ENCODE results near the gene SRRM1. TPM values are rescaled to one million over a fixed set of nuclear protein-coding genes. Genes with fewer than 3 reads are reported as not detected.

The SRRM1 gene
- total RNA-seq, 1 experiment from 2014 or later = 124 TPM

DNA sequence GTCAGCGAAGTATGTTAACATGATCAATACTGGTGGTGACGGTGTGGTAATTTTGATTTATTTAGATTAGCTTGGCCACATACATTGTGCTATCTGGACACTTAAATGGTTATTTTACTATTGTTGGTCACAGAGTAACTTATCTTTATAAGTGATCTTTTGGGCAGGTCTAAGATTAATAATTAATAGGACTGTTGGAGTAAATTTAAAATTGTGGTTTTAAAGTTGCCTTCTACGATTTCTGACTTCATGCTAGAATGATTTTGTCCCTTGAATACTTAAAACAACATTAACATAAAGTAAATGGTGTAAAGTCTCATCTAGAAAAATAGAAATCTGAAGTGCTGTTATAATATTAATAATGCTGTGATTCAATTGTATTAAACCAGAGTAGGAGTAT lies 14.7 kb downstream of the SRRM1 start:
- H3K27me3 ChIP-seq (ENCODE audit: insufficient read depth, low read depth) = no peaks in the 10 kb centered on the region
- no peaks in the 10 kb centered on the region for H3K9me2 ChIP-seq (ENCODE audit: insufficient read depth)
- H3K9me3 ChIP-seq (ENCODE audit: insufficient read depth, low read depth) = no peaks in the 10 kb centered on the region
- no peak overlapping the region for H3K27ac ChIP-seq
- intact Hi-C loops (cut with micrococcal nuclease; ENCODE audit: unreplicated experiment) = no loop called here
- TF ChIP-seq, protein P1, sequence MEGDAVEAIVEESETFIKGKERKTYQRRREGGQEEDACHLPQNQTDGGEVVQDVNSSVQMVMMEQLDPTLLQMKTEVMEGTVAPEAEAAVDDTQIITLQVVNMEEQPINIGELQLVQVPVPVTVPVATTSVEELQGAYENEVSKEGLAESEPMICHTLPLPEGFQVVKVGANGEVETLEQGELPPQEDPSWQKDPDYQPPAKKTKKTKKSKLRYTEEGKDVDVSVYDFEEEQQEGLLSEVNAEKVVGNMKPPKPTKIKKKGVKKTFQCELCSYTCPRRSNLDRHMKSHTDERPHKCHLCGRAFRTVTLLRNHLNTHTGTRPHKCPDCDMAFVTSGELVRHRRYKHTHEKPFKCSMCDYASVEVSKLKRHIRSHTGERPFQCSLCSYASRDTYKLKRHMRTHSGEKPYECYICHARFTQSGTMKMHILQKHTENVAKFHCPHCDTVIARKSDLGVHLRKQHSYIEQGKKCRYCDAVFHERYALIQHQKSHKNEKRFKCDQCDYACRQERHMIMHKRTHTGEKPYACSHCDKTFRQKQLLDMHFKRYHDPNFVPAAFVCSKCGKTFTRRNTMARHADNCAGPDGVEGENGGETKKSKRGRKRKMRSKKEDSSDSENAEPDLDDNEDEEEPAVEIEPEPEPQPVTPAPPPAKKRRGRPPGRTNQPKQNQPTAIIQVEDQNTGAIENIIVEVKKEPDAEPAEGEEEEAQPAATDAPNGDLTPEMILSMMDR (conservative IDR thresholded peaks at IDR 0.05) = no peak
- no peak for TF ChIP-seq EZH2 (IDR thresholded peaks at IDR 0.05; ENCODE audit: low read depth)
- no peak for DNase-seq
- peaks cover 32% of the 10 kb centered on the region; the same call in 1 of the 2 replicates for H3F3A ChIP-seq (ENCODE audit: insufficient read depth, low read depth)
- POLR2A ChIA-PET (ENCODE audit: unreplicated experiment) = no interaction called here
- H3K4me3 ChIP-seq = no peak overlapping the region
- H2AFZ ChIP-seq = no peak overlapping the region
- H3K4me1 ChIP-seq (replicated peaks; ENCODE audit: insufficient read depth) = no peaks in the 10 kb centered on the region
- BruUV-seq (replicated peaks) = no TSS peak
- H3K79me2 ChIP-seq (ENCODE audit: low read depth) = peaks cover 32% of the 10 kb centered on the region
- CTCF ChIA-PET = no interaction called here
- H3K36me3 ChIP-seq (ENCODE audit: low read depth) = peaks cover 38% of the 10 kb centered on the region
- peaks cover 26% of the 10 kb centered on the region for H4K20me1 ChIP-seq (ENCODE audit: insufficient read depth)
- no peak overlapping the region for H3K4me2 ChIP-seq

DNA sequence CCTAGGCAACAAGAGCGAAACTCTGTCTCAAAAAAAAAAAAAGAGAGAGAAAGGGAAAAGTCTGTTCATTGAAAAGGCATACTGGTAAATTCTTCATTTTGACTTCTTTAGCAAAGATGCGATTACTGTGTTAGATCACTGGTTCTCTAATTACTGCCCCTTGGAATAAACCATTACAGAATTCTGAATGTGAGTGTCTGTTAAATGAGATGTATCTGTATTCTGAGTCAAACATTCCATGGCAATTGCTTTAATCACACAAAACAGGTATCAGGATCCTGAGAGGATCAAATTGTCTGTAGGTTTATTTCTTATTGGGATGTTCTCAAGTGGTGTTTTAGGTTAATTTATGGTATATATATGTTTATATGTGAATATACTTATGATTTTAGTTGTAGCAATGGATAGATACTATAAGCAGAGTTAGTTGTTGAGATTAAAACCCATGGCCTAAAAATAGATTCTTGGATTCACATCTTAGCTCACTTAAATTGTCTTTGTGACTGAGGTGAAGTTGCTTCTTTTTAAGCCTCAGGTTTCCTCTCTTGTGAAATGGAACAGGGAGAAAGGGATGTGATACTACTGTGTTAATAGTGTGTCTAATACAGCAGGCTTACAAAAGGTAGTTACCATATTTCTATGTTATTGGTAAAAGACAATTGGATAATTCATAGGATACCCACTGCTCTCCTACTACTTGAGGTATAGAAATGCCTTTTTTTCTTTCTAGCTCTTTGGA lies 16.2 kb downstream of the SRRM1 start:
- POLR2A ChIA-PET (ENCODE audit: unreplicated experiment) = no interaction called here
- H3K27ac ChIP-seq = no peak overlapping the region
- CTCF ChIA-PET = no interaction called here
- no peaks in the 10 kb centered on the region for H3K4me1 ChIP-seq (replicated peaks; ENCODE audit: insufficient read depth)
- H3K9me2 ChIP-seq (ENCODE audit: insufficient read depth) = no peaks in the 10 kb centered on the region
- TF ChIP-seq EZH2 (IDR thresholded peaks at IDR 0.05; ENCODE audit: low read depth) = no peak
- TF ChIP-seq, protein P1 (conservative IDR thresholded peaks at IDR 0.05) = no peak
- H3K79me2 ChIP-seq (ENCODE audit: low read depth) = peaks cover 22% of the 10 kb centered on the region
- intact Hi-C loops (cut with micrococcal nuclease; ENCODE audit: unreplicated experiment) = no loop called here
- H2AFZ ChIP-seq = no peak overlapping the region
- no TSS peak for BruUV-seq (replicated peaks)
- DNase-seq = no peak
- H3K4me2 ChIP-seq = no peak overlapping the region
- peaks cover 29% of the 10 kb centered on the region; the same call in 1 of the 2 replicates for H3F3A ChIP-seq (ENCODE audit: insufficient read depth, low read depth)
- H3K27me3 ChIP-seq (ENCODE audit: insufficient read depth, low read depth) = no peaks in the 10 kb centered on the region
- H3K9me3 ChIP-seq (ENCODE audit: insufficient read depth, low read depth) = no peaks in the 10 kb centered on the region
- H3K36me3 ChIP-seq (ENCODE audit: low read depth) = peaks cover 33% of the 10 kb centered on the region
- no peak overlapping the region for H3K4me3 ChIP-seq
- H4K20me1 ChIP-seq (ENCODE audit: insufficient read depth) = peaks cover 31% of the 10 kb centered on the region

DNA sequence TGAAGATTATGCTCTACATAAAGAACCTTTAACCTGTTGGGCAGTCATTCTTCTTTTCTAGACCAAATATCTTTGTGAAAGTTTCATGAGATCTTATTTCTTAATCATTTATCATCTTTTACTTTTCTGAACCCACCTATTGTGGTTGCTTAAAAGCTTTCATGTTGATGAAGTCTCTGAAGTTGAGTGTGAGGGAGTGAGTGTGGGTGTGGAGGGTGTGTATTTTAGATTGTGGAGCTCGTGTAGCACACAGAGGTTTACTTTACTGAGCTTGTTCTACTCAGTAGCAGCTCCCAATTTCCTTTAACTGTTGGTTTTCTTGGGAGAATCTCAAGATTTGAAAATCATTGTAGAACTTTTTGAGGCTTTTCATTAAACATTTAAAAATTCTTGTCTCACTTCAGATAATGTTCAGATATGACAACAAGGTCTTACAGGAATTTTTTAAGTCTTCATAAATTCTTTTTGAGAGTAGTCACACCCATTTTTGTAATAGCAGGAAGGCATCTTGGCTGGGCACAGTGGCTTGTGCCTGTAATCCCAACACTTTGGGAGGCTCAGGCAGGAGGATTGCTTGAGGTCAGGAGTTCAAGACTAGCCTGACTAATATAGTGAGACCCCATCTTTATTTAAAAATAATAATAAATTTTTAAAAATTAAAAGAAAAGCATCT lies 17.0 kb downstream of the SRRM1 start:
- BruUV-seq (replicated peaks) = no TSS peak
- Histone ChIP-seq H3K79me2 (ENCODE audit: low read depth) (peaks cover 19% of the 10 kb centered on the region; the same call in 1 of the 2 replicates), H4K20me1 (ENCODE audit: insufficient read depth) (peaks cover 27% of the 10 kb centered on the region), H3K9me3 (ENCODE audit: insufficient read depth, low read depth) (no peaks in the 10 kb centered on the region), H3K4me3 (no peak overlapping the region), H3F3A (ENCODE audit: insufficient read depth, low read depth) (peaks cover 29% of the 10 kb centered on the region; the same call in 1 of the 2 replicates), H3K36me3 (ENCODE audit: low read depth) (peaks cover 25% of the 10 kb centered on the region), H3K27me3 (ENCODE audit: insufficient read depth, low read depth) (no peaks in the 10 kb centered on the region), H3K27ac (no peak overlapping the region), H3K4me2 (no peak overlapping the region), H3K9me2 (ENCODE audit: insufficient read depth) (no peaks in the 10 kb centered on the region), H2AFZ (no peak overlapping the region), H3K4me1 (replicated peaks; ENCODE audit: insufficient read depth) (no peaks in the 10 kb centered on the region)
- DNase-seq = no peak
- CTCF ChIA-PET = no interaction called here
- POLR2A ChIA-PET (ENCODE audit: unreplicated experiment) = no interaction called here
- intact Hi-C loops (cut with micrococcal nuclease; ENCODE audit: unreplicated experiment) = no loop called here
- no peak for TF ChIP-seq EZH2 (IDR thresholded peaks at IDR 0.05; ENCODE audit: low read depth)
- TF ChIP-seq, protein P1 (conservative IDR thresholded peaks at IDR 0.05) = no peak
